Fibroblast of skin of abdomen (primary cell): ENCODE results near the gene FHIT.
"Not testable (repeated sequence)": the region's sequence is repeated elsewhere in the genome, so short reads cannot be mapped to it uniquely, and the experiment has no call there.

Experiments
- DNase-seq: peaks from one replicate; pipeline ENCODE4 v3.0.0-alpha.2; 2013

The FHIT gene

GRCh38 chr3:61110576-61110975 is 140.7 kb downstream of the FHIT start:
- no peak for DNase-seq

GRCh38 chr3:61108247-61109019 is 142.8 kb downstream of the FHIT start:
- DNase-seq: no peak

- no peak for DNase-seq
These were observed 156.6 kb downstream of the FHIT start for GRCh38 chr3:61094608-61095007.

GRCh38 chr3:61093364-61093763 is 157.9 kb downstream of the FHIT start:
- no peak for DNase-seq

GRCh38 chr3:61092870-61093269 is 158.4 kb downstream of the FHIT start:
- no peak for DNase-seq

GRCh38 chr3:61090389-61091169 is 160.7 kb downstream of the FHIT start:
- DNase-seq: no peak

- DNase-seq: no peak
These were observed 163.8 kb downstream of the FHIT start for GRCh38 chr3:61087465-61087864.

GRCh38 chr3:61081554-61081953 is 169.7 kb downstream of the FHIT start:
- no peak for DNase-seq

GRCh38 chr3:61080737-61081445 is 170.4 kb downstream of the FHIT start:
- DNase-seq: no peak

- DNase-seq: no peak
These were observed 173.1 kb downstream of the FHIT start for GRCh38 chr3:61078048-61078752.

GRCh38 chr3:61077551-61077950 is 173.7 kb downstream of the FHIT start:
- DNase-seq: no peak

GRCh38 chr3:61074783-61075182 is 176.5 kb downstream of the FHIT start:
- DNase-seq: no peak

GRCh38 chr3:61073566-61074165 is 177.6 kb downstream of the FHIT start:
- DNase-seq: no peak

- no peak for DNase-seq
These were observed 183.2 kb downstream of the FHIT start for GRCh38 chr3:61068084-61068483.

GRCh38 chr3:61066800-61067199 is 184.5 kb downstream of the FHIT start:
- DNase-seq: no peak

GRCh38 chr3:61066222-61066621 is 185.0 kb downstream of the FHIT start:
- not testable (repeated sequence) for DNase-seq

GRCh38 chr3:61065451-61066011 is 185.7 kb downstream of the FHIT start:
- DNase-seq: no peak

GRCh38 chr3:61061092-61061723 is 190.0 kb downstream of the FHIT start:
- DNase-seq: no peak

- no peak for DNase-seq
These were observed 190.8 kb downstream of the FHIT start for GRCh38 chr3:61060411-61060861.

GRCh38 chr3:61058836-61059235 is 192.4 kb downstream of the FHIT start:
- no peak for DNase-seq

GRCh38 chr3:61057464-61057863 is 193.8 kb downstream of the FHIT start:
- DNase-seq: no peak
